Suppressor macrophage (primary cell): Measurements from ENCODE around the gene CCT8.
A peak's percentile ranks its signal among the peaks of the same experiment; 100 is the strongest.
"Not testable (repeated sequence)": the region's sequence is repeated elsewhere in the genome, so short reads cannot be mapped to it uniquely, and the experiment has no call there.

Source experiments
- DNase-seq, 4 experiments: peaks; one replicate each; pipeline ENCODE4 v3.0.0-alpha.2; 2020 to 2022

CCT8 gene

GRCh38 chr21:29017639-29018237 lies 55.7 kb downstream of the CCT8 start:
- peak; percentile 49 to 66 (median 64) for DNase-seq

- DNase-seq, result not testable (repeated sequence)
Observed at GRCh38 chr21:29011236-29011635, 62.2 kb downstream of the CCT8 start.

GRCh38 chr21:29008367-29008766 lies 65.1 kb downstream of the CCT8 start:
- no peak for DNase-seq

- DNase-seq, result peak in 1 of 4 experiments; percentile 10
Observed at GRCh38 chr21:29007810-29008209, 65.6 kb downstream of the CCT8 start.

GRCh38 chr21:29007135-29007534 lies 66.3 kb downstream of the CCT8 start:
- DNase-seq, result no peak
